ENCODE results near the gene OPHN1.

OPHN1 gene

GRCh38 chrX:68234171-68234910, 199.0 kb downstream of the OPHN1 start:
- no peak for DNase-seq

- no peak for DNase-seq
Measured at GRCh38 chrX:68232206-68232605, 201.1 kb downstream of the OPHN1 start.

- DNase-seq = no peak
Measured at GRCh38 chrX:68209008-68209407, 224.3 kb downstream of the OPHN1 start.

GRCh38 chrX:68204521-68205038, 228.7 kb downstream of the OPHN1 start:
- no peak for DNase-seq

- no peak for DNase-seq
Measured at GRCh38 chrX:68203646-68204045, 229.6 kb downstream of the OPHN1 start.

GRCh38 chrX:68203211-68203610, 230.1 kb downstream of the OPHN1 start:
- no peak for DNase-seq

GRCh38 chrX:68199062-68199848, 234.0 kb downstream of the OPHN1 start:
- DNase-seq = no peak

GRCh38 chrX:68196939-68197791, 236.1 kb downstream of the OPHN1 start:
- DNase-seq = peak; percentile 41

GRCh38 chrX:68195561-68195960, 237.7 kb downstream of the OPHN1 start:
- DNase-seq = no peak

- no peak for DNase-seq
Measured at GRCh38 chrX:68193786-68194185, 239.5 kb downstream of the OPHN1 start.

GRCh38 chrX:68193234-68193633, 240.1 kb downstream of the OPHN1 start:
- DNase-seq = no peak

- no peak for DNase-seq
Measured at GRCh38 chrX:68190799-68191198, 242.5 kb downstream of the OPHN1 start.

GRCh38 chrX:68186552-68187262, 246.6 kb downstream of the OPHN1 start:
- DNase-seq = no peak

- no peak for DNase-seq
Measured at GRCh38 chrX:68185161-68185560, 248.1 kb downstream of the OPHN1 start.

GRCh38 chrX:68183612-68184214, 249.6 kb downstream of the OPHN1 start:
- peak; percentile 1 for DNase-seq

- no peak for DNase-seq
Measured at GRCh38 chrX:68180579-68180978, 252.7 kb downstream of the OPHN1 start.

GRCh38 chrX:68179355-68179754, 253.9 kb downstream of the OPHN1 start:
- DNase-seq = no peak

GRCh38 chrX:68177542-68177941, 255.8 kb downstream of the OPHN1 start:
- no peak for DNase-seq

- no peak for DNase-seq
Measured at GRCh38 chrX:68175562-68175961, 257.7 kb downstream of the OPHN1 start.

GRCh38 chrX:68163441-68163840, 269.9 kb downstream of the OPHN1 start:
- no peak for DNase-seq

GRCh38 chrX:68147848-68148247, 285.4 kb downstream of the OPHN1 start:
- no peak for DNase-seq

- DNase-seq = peak; percentile 46
Measured at GRCh38 chrX:68146054-68146453, 287.2 kb downstream of the OPHN1 start.
